Activated CD8-positive, alpha-beta T cell treated with anti-CD3 and anti-CD28 coated beads for 36 hours (primary cell): ENCODE measurements around the gene SLC12A5. TPM values are rescaled to one million over a fixed set of nuclear protein-coding genes. Genes with fewer than 3 reads are reported as not detected.

ENCODE experiments used
- ATAC-seq: fragments of 200-7000 bp; cut with Tn5 transposase; one replicate; pipeline ENCODE4 v1.10.0; 2021; ENCODE audit warnings: mild to moderate bottlenecking, moderate library complexity
- CTCF ChIA-PET: fragments of 350-600 bp; sonication (Branson Sonifier 250); formaldehyde crosslinking; loops from one replicate; lab custom pipeline; 2021; ENCODE audit warnings: antibody characterized with exemption; lab: Charles Lee
- POLR2A ChIA-PET: fragments of 350-600 bp; sonication (Branson Sonifier 250); formaldehyde crosslinking; loops from one replicate; lab custom pipeline; 2021; ENCODE audit warnings: antibody characterized with exemption; lab: Charles Lee
- DNase-seq: peaks from one replicate; pipeline ENCODE4 v3.0.0-alpha.2; 2020
- H3K27ac Mint-ChIP-seq: one replicate; pipeline ENCODE4 v1.8.0; 2021; ENCODE audit warnings: mild to moderate bottlenecking, mixed read lengths
- H3K27me3 Mint-ChIP-seq: one replicate; pipeline ENCODE4 v1.8.0; 2021; ENCODE audit warnings: mixed read lengths
- H3K36me3 Mint-ChIP-seq: one replicate; pipeline ENCODE4 v1.8.0; 2021; ENCODE audit warnings: low read depth, mixed read lengths
- H3K4me1 Mint-ChIP-seq: one replicate; pipeline ENCODE4 v1.8.0; 2021; ENCODE audit warnings: low read depth, mixed read lengths
- H3K4me3 Mint-ChIP-seq: one replicate; pipeline ENCODE4 v1.8.0; 2021; ENCODE audit warnings: mild to moderate bottlenecking, moderate library complexity, mixed read lengths
- H3K9me3 Mint-ChIP-seq: one replicate; pipeline ENCODE4 v1.8.0; 2021; ENCODE audit warnings: mixed read lengths
- intact Hi-C: fragments of 100-400 bp; cut with micrococcal nuclease; formaldehyde crosslinking; loops from one replicate; pipeline ENCODE4 v1.10.0; 2022
- total RNA-seq, 2 experiments: library from RNA; stranded (reverse); gene quantifications; one replicate each; pipeline ENCODE4 v1.2.3, GENCODE V29; 2021
- TF ChIP-seq, protein P1 (sequence below): fragments of 200-600 bp; IDR thresholded peaks from one replicate; pipeline ENCODE4 v1.8.0; 2022; ENCODE audit warnings: antibody characterized with exemption, mild to moderate bottlenecking

Gene SLC12A5
- total RNA-seq, 2 experiments from 2014 or later: 0.43 TPM; not detected in 1

GRCh38 chr20:46013322-46013828 is 15.6 kb upstream of the SLC12A5 start:
- H3K4me1 Mint-ChIP-seq: peaks cover 48% of the 10 kb centered on the region

DNA sequence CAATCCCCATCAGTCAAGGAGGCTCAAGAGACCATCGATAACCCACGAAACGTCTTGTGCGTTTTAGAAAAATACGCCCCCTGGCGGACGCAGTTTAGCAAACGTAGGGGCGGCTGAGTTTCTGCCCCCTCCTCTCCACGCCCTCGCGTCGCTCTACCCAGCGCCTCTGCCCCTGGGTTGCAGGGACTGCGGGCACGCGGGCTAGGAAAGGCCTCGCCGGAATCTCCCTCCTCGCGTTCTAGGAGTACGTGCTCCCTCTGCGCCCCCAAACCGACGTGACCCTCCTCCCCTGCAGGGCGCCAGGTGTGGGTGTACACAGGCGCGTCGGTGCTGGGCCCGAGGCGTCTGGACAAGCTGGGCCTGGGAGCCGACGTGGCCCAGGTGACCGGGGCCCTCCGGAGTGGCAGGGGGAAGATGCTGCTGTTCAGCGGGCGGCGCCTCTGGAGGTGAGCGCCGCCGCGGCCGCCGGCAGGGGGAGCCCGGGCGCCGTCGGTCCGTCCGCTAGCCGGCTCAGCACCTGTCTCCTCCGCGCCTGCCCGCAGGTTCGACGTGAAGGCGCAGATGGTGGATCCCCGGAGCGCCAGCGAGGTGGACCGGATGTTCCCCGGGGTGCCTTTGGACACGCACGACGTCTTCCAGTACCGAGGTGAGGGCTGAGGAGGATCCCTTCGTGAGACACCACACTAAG is 15.0 kb upstream of the SLC12A5 start:
- ATAC-seq (peak; percentile 86), DNase-seq (peak; percentile 83)
- TF ChIP-seq, protein P1, sequence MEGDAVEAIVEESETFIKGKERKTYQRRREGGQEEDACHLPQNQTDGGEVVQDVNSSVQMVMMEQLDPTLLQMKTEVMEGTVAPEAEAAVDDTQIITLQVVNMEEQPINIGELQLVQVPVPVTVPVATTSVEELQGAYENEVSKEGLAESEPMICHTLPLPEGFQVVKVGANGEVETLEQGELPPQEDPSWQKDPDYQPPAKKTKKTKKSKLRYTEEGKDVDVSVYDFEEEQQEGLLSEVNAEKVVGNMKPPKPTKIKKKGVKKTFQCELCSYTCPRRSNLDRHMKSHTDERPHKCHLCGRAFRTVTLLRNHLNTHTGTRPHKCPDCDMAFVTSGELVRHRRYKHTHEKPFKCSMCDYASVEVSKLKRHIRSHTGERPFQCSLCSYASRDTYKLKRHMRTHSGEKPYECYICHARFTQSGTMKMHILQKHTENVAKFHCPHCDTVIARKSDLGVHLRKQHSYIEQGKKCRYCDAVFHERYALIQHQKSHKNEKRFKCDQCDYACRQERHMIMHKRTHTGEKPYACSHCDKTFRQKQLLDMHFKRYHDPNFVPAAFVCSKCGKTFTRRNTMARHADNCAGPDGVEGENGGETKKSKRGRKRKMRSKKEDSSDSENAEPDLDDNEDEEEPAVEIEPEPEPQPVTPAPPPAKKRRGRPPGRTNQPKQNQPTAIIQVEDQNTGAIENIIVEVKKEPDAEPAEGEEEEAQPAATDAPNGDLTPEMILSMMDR: peak; percentile 99
- H3K27me3 Mint-ChIP-seq: peaks cover 62% of the 10 kb centered on the region
- intact Hi-C loops: no loop called here
- H3K9me3 Mint-ChIP-seq: no peaks in the 10 kb centered on the region
- no peaks in the 10 kb centered on the region for H3K36me3 Mint-ChIP-seq
- peak overlapping the region; percentile 44 for H3K4me3 Mint-ChIP-seq
- POLR2A ChIA-PET: interaction anchor here (1.3 kb wide), 1 partner anchor 27 kb away, joined by 4 read pairs; no protein-coding TSS in a partner anchor
- no peak overlapping the region for H3K27ac Mint-ChIP-seq
- CTCF ChIA-PET: interaction anchor here (0.7 to 4.7 kb wide), 46 partner anchors 9 to 424 kb away, joined by 3 to 82 read pairs (median 5); partner anchors contain the start of genes ACOT8, ELMO2, SLC12A5 and ZNF335
- H3K4me1 Mint-ChIP-seq: peaks cover 42% of the 10 kb centered on the region

More at GRCh38 chr20:46013322-46013828, 15.6 kb upstream of the SLC12A5 start:
- H3K4me3 Mint-ChIP-seq: no peak overlapping the region
- no peaks in the 10 kb centered on the region for H3K36me3 Mint-ChIP-seq
- no peak overlapping the region for H3K27ac Mint-ChIP-seq
- DNase-seq (no peak), ATAC-seq (no peak)
- peaks cover 67% of the 10 kb centered on the region for H3K27me3 Mint-ChIP-seq
- CTCF ChIA-PET: interaction anchor here (0.7 to 4.7 kb wide), 37 partner anchors 8 to 425 kb away, joined by 3 to 82 read pairs (median 6); partner anchors contain the start of genes ACOT8, ELMO2, SLC12A5 and ZNF335
- intact Hi-C loops: no loop called here
- H3K9me3 Mint-ChIP-seq: no peaks in the 10 kb centered on the region
- TF ChIP-seq, protein P1: no peak
- POLR2A ChIA-PET: no interaction called here

GRCh38 chr20:46014517-46015396 is 14.3 kb upstream of the SLC12A5 start:
- intact Hi-C loops: no loop called here
- ChIA-PET POLR2A (interaction anchor here (1.3 kb wide), 1 partner anchor 27 kb away, joined by 4 read pairs; no protein-coding TSS in a partner anchor), CTCF (interaction anchor here (0.7 to 4.7 kb wide), 33 partner anchors 8 to 346 kb away, joined by 3 to 82 read pairs (median 7); partner anchors contain the start of genes SLC12A5 and ZNF335)
- Mint-ChIP-seq H3K27me3 (peaks cover 54% of the 10 kb centered on the region), H3K4me1 (peaks cover 36% of the 10 kb centered on the region), H3K36me3 (no peaks in the 10 kb centered on the region), H3K9me3 (no peaks in the 10 kb centered on the region), H3K27ac (no peak overlapping the region), H3K4me3 (peak overlapping the region; percentile 16)
- TF ChIP-seq, protein P1: no peak
- DNase-seq (no peak), ATAC-seq (no peak)

- H3K27ac Mint-ChIP-seq: no peak overlapping the region
- TF ChIP-seq, protein P1: no peak
- peaks cover 19% of the 10 kb centered on the region for H3K4me1 Mint-ChIP-seq
- H3K4me3 Mint-ChIP-seq: no peak overlapping the region
- no peak for ATAC-seq
- H3K9me3 Mint-ChIP-seq: no peaks in the 10 kb centered on the region
- ChIA-PET POLR2A (no interaction called here), CTCF (interaction anchor here (0.8 to 1.6 kb wide), 5 partner anchors 9 to 332 kb away, joined by 3 to 6 read pairs (median 3); no protein-coding TSS in a partner anchor)
- DNase-seq: no peak
- intact Hi-C loops: no loop called here
- H3K36me3 Mint-ChIP-seq: no peaks in the 10 kb centered on the region
- peaks cover 42% of the 10 kb centered on the region for H3K27me3 Mint-ChIP-seq
Measured at GRCh38 chr20:46017272-46017671, 11.7 kb upstream of the SLC12A5 start.
